GM23338 (cell line): Measurements from ENCODE around the gene COX6B2. TPM values are rescaled to one million over a fixed set of nuclear protein-coding genes. Genes with fewer than 3 reads are reported as not detected.

Experiments
- ATAC-seq: fragments of 200-7000 bp; cut with Tn5 transposase; 3 replicates; pipeline ENCODE4 v1.9.1; 2020
- DNase-seq: peaks from one replicate; pipeline ENCODE4 v3.0.0-alpha.2; 2015; ENCODE audit warnings: low spot score
- H2AFZ ChIP-seq: fragments of 200-600 bp; sonication (generic); 2 replicates; pipeline ENCODE4 v1.8.0; 2016; ENCODE audit warnings: antibody characterized with exemption, mild to moderate bottlenecking, moderate library complexity
- H3F3A ChIP-seq: fragments of 200-600 bp; sonication (generic); replicated peaks from 2 replicates; pipeline ENCODE4 v1.8.0; 2017; ENCODE audit warnings: antibody characterized with exemption, mixed run types, low read depth
- H3K27ac ChIP-seq: fragments of 200-600 bp; sonication (generic); 2 replicates; pipeline ENCODE4 v1.6.1; 2016; ENCODE audit warnings: low read depth
- H3K27me3 ChIP-seq: fragments of 200-600 bp; sonication (generic); 2 replicates; pipeline ENCODE4 v1.8.0; 2016; ENCODE audit warnings: mild to moderate bottlenecking, mixed run types, moderate library complexity; ENCODE audit not compliant: insufficient read depth
- H3K36me3 ChIP-seq: fragments of 200-600 bp; sonication (generic); 2 replicates; pipeline ENCODE4 v1.8.0; 2016; ENCODE audit warnings: mild to moderate bottlenecking; ENCODE audit not compliant: insufficient read depth
- H3K4me1 ChIP-seq: fragments of 200-600 bp; sonication (generic); 2 replicates; pipeline ENCODE4 v1.8.0; 2016; ENCODE audit warnings: mild to moderate bottlenecking, moderate library complexity; ENCODE audit not compliant: insufficient read depth
- H3K4me2 ChIP-seq: fragments of 200-600 bp; sonication (generic); 2 replicates; pipeline ENCODE4 v1.7.1; 2017; ENCODE audit warnings: mixed run types
- H3K4me3 ChIP-seq: fragments of 200-600 bp; sonication (generic); 2 replicates; pipeline ENCODE4 v1.6.1; 2016; ENCODE audit warnings: mixed run types
- H3K79me2 ChIP-seq: fragments of 200-600 bp; sonication (generic); replicated peaks from 2 replicates; pipeline ENCODE4 v1.8.0; 2017; ENCODE audit warnings: mild to moderate bottlenecking; ENCODE audit not compliant: insufficient read depth
- H3K9me2 ChIP-seq: fragments of 200-600 bp; sonication (generic); 2 replicates; pipeline ENCODE4 v1.8.0; 2017; ENCODE audit not compliant: insufficient read depth
- H4K20me1 ChIP-seq: fragments of 200-600 bp; sonication (generic); replicated peaks from 2 replicates; pipeline ENCODE4 v1.8.0; 2017; ENCODE audit warnings: mild to moderate bottlenecking; ENCODE audit not compliant: insufficient read depth
- H3K27ac Mint-ChIP-seq: 2 replicates; pipeline ENCODE4 v1.8.0; 2020; ENCODE audit warnings: inconsistent platforms, mild to moderate bottlenecking, moderate library complexity, mixed read lengths
- H3K27me3 Mint-ChIP-seq: 3 replicates; pipeline ENCODE4 v1.8.0; 2022; ENCODE audit warnings: low read depth, mild to moderate bottlenecking, moderate library complexity, mixed read lengths, inconsistent platforms; ENCODE audit not compliant: insufficient read depth, poor library complexity
- H3K36me3 Mint-ChIP-seq: 3 replicates; pipeline ENCODE4 v1.8.0; 2021; ENCODE audit warnings: low read depth, mild to moderate bottlenecking, inconsistent platforms, moderate library complexity, mixed read lengths
- H3K4me1 Mint-ChIP-seq: 3 replicates; pipeline ENCODE4 v1.8.0; 2020; ENCODE audit warnings: mild to moderate bottlenecking, inconsistent platforms, mixed read lengths
- H3K4me3 Mint-ChIP-seq: 3 replicates; pipeline ENCODE4 v1.8.0; 2021; ENCODE audit warnings: moderate library complexity, mild to moderate bottlenecking, inconsistent platforms, mixed read lengths
- H3K9me3 Mint-ChIP-seq: 3 replicates; pipeline ENCODE4 v1.8.0; 2020; ENCODE audit warnings: moderate library complexity, mild to moderate bottlenecking, inconsistent platforms, mixed read lengths
- EZH2 ChIP-seq: fragments of 200-600 bp; sonication (generic); IDR thresholded peaks from one replicate; pipeline ENCODE4 v1.8.0; 2017; ENCODE audit warnings: antibody characterized with exemption, mild to moderate bottlenecking, low read depth; ENCODE audit not compliant: unreplicated experiment
- EZH2phosphoT487 ChIP-seq: fragments of 200-600 bp; sonication (generic); IDR thresholded peaks from one replicate; pipeline ENCODE4 v1.8.1; 2018; ENCODE audit warnings: antibody characterized with exemption; ENCODE audit not compliant: unreplicated experiment
- NANOG ChIP-seq: IDR thresholded peaks from 2 replicates; pipeline ENCODE4 v1.6.1; 2016; ENCODE audit warnings: antibody characterized with exemption, borderline replicate concordance
- POLR2AphosphoS5 ChIP-seq: IDR thresholded peaks from 2 replicates; pipeline ENCODE4 v1.6.1; 2016; ENCODE audit warnings: antibody characterized with exemption, low read depth
- REST ChIP-seq: IDR thresholded peaks from one replicate; pipeline ENCODE4 v1.6.1; 2018; ENCODE audit warnings: antibody characterized with exemption; ENCODE audit not compliant: unreplicated experiment
- STAT1 ChIP-seq: IDR thresholded peaks from one replicate; pipeline ENCODE4 v1.6.1; 2016; ENCODE audit warnings: antibody characterized with exemption; ENCODE audit not compliant: unreplicated experiment
- ZNF114 ChIP-seq: fragments of 250-450 bp; sonication (Bioruptor Pico); IDR thresholded peaks from 2 replicates; pipeline ENCODE4 v1.5.0; 2020; ENCODE audit warnings: mild to moderate bottlenecking, moderate library complexity
- ZNF331 ChIP-seq: fragments of 250-450 bp; sonication (Bioruptor Pico); IDR thresholded peaks from 2 replicates; pipeline ENCODE4 v1.5.0; 2020; ENCODE audit warnings: low read depth, mild to moderate bottlenecking, moderate library complexity
- polyA plus RNA-seq: library from polyadenylated mRNA; unstranded; fragments of >200 nt; fragmentation: Nextera tagmentation; extraction: Ambion mirVana; gene quantifications from 2 replicates; pipeline ENCODE4 v1.2.1, GENCODE V29; 2016
- total RNA-seq: library from RNA; depleted of rRNA; stranded (reverse); fragments of >200 nt; shearing (Covaris generic); gene quantifications from 2 replicates; pipeline ENCODE4 v1.2.3, GENCODE V29; 2014
- TF ChIP-seq, protein P1 (sequence below), 2 experiments: fragments of 200-600 bp in 1 of 2; sonication (generic) in 1 of 2; conservative IDR thresholded peaks; 2 replicates each; pipeline versions ENCODE4 v1.5.1 to v1.6.1; 2016 to 2017; ENCODE audit warnings: antibody characterized with exemption in 2 of 2, low read depth in 2 of 2, mild to moderate bottlenecking in 2 of 2, moderate library complexity in 1 of 2
- TF ChIP-seq, protein P2 (sequence below): fragments of 250-450 bp; sonication (Bioruptor Pico); IDR thresholded peaks from 2 replicates; pipeline ENCODE4 v1.5.0; 2020; ENCODE audit warnings: mild to moderate bottlenecking, moderate library complexity

Gene COX6B2
- total and polyA plus RNA-seq, 2 experiments from 2014 or later, result 2.7 to 5.3 TPM

DNA sequence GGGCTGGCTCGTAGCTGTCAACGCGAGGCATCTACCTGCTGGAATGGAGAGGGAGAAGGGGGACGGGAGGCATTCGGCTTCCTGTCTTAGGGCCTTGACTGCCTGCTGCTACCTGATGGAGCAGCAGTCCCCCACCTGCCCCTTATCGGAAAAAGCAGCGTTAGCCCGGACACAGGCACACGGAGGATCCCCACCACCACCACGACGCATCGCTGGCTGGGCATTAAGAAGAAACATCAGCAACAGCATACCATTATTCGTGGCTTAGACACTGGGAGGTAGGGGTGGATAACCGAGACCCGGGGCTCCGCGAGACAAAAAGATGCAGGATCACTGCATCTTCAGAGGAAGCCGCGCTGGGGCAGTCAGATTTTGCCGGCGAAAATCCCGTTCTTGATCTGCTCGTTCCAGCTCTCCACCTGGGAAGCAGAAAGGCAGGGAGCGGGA, 1.1 kb downstream of the COX6B2 start:
- DNase-seq (peak; percentile 55), ATAC-seq (peak; percentile 3)
- Mint-ChIP-seq H3K36me3 (no peaks in the 10 kb centered on the region), H3K27ac (no peak overlapping the region), H3K4me3 (peak overlapping the region; percentile 72), H3K4me1 (peaks cover 45% of the 10 kb centered on the region), H3K9me3 (no peaks in the 10 kb centered on the region), H3K27me3 (peaks cover 71% of the 10 kb centered on the region)
- Histone ChIP-seq H3K79me2 (no peaks in the 10 kb centered on the region), H3K36me3 (no peaks in the 10 kb centered on the region), H4K20me1 (no peaks in the 10 kb centered on the region), H3K9me2 (no peaks in the 10 kb centered on the region), H3K4me2 (peak overlapping the region; percentile 91), H3K4me3 (peak overlapping the region; percentile 75), H3F3A (peaks cover 23% of the 10 kb centered on the region), H2AFZ (peak overlapping the region; percentile 90), H3K4me1 (peaks cover 32% of the 10 kb centered on the region), H3K27ac (no peak overlapping the region), H3K27me3 (peaks cover 63% of the 10 kb centered on the region)
- TF ChIP-seq ZNF331 (CRISPR knock-in tag) (no peak), POLR2AphosphoS5 (no peak), EZH2phosphoT487 (no peak)

DNA sequence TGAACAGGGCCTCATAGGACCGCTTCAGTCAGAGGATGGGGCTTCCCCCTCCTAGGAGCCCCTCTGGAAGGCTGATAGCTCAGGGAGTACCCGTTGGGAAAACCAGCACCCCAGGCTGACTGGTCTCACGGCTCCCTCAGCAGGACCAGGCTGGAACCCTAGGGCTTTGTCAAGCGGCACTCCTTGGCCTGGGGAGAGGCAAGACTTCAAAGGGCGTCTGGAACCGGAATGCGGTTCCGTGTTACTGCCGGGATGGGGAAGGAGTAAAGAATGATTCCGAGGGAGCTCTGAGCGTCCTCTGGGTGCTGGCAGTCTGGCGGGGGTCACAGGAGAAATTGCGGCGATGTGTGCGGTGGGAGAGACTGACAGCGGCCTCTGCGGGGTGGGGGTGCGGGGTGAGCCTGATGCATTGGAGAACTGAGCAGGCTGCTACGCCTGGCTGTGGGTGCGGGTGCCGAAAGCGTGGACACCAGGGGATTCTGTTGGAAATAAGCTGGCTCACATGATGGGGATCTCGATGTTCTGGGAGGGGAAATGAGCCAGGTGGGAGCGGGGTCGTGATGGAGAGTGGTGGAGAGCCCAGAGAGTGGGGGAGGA, 1.9 kb downstream of the COX6B2 start:
- peak overlapping the region; percentile 91; the same call in 1 of the 2 replicates for H3K4me2 ChIP-seq
- no peak for ATAC-seq
- TF ChIP-seq REST (no peak), NANOG (no peak), ZNF114 (CRISPR knock-in tag) (no peak), STAT1 (no peak), POLR2AphosphoS5 (no peak), EZH2 (no peak), EZH2phosphoT487 (no peak)
- TF ChIP-seq, protein P1, sequence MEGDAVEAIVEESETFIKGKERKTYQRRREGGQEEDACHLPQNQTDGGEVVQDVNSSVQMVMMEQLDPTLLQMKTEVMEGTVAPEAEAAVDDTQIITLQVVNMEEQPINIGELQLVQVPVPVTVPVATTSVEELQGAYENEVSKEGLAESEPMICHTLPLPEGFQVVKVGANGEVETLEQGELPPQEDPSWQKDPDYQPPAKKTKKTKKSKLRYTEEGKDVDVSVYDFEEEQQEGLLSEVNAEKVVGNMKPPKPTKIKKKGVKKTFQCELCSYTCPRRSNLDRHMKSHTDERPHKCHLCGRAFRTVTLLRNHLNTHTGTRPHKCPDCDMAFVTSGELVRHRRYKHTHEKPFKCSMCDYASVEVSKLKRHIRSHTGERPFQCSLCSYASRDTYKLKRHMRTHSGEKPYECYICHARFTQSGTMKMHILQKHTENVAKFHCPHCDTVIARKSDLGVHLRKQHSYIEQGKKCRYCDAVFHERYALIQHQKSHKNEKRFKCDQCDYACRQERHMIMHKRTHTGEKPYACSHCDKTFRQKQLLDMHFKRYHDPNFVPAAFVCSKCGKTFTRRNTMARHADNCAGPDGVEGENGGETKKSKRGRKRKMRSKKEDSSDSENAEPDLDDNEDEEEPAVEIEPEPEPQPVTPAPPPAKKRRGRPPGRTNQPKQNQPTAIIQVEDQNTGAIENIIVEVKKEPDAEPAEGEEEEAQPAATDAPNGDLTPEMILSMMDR (conservative IDR thresholded peaks at IDR 0.05; ENCODE audit: low read depth in 2 of 2), result no peak
- TF ChIP-seq, protein P2, sequence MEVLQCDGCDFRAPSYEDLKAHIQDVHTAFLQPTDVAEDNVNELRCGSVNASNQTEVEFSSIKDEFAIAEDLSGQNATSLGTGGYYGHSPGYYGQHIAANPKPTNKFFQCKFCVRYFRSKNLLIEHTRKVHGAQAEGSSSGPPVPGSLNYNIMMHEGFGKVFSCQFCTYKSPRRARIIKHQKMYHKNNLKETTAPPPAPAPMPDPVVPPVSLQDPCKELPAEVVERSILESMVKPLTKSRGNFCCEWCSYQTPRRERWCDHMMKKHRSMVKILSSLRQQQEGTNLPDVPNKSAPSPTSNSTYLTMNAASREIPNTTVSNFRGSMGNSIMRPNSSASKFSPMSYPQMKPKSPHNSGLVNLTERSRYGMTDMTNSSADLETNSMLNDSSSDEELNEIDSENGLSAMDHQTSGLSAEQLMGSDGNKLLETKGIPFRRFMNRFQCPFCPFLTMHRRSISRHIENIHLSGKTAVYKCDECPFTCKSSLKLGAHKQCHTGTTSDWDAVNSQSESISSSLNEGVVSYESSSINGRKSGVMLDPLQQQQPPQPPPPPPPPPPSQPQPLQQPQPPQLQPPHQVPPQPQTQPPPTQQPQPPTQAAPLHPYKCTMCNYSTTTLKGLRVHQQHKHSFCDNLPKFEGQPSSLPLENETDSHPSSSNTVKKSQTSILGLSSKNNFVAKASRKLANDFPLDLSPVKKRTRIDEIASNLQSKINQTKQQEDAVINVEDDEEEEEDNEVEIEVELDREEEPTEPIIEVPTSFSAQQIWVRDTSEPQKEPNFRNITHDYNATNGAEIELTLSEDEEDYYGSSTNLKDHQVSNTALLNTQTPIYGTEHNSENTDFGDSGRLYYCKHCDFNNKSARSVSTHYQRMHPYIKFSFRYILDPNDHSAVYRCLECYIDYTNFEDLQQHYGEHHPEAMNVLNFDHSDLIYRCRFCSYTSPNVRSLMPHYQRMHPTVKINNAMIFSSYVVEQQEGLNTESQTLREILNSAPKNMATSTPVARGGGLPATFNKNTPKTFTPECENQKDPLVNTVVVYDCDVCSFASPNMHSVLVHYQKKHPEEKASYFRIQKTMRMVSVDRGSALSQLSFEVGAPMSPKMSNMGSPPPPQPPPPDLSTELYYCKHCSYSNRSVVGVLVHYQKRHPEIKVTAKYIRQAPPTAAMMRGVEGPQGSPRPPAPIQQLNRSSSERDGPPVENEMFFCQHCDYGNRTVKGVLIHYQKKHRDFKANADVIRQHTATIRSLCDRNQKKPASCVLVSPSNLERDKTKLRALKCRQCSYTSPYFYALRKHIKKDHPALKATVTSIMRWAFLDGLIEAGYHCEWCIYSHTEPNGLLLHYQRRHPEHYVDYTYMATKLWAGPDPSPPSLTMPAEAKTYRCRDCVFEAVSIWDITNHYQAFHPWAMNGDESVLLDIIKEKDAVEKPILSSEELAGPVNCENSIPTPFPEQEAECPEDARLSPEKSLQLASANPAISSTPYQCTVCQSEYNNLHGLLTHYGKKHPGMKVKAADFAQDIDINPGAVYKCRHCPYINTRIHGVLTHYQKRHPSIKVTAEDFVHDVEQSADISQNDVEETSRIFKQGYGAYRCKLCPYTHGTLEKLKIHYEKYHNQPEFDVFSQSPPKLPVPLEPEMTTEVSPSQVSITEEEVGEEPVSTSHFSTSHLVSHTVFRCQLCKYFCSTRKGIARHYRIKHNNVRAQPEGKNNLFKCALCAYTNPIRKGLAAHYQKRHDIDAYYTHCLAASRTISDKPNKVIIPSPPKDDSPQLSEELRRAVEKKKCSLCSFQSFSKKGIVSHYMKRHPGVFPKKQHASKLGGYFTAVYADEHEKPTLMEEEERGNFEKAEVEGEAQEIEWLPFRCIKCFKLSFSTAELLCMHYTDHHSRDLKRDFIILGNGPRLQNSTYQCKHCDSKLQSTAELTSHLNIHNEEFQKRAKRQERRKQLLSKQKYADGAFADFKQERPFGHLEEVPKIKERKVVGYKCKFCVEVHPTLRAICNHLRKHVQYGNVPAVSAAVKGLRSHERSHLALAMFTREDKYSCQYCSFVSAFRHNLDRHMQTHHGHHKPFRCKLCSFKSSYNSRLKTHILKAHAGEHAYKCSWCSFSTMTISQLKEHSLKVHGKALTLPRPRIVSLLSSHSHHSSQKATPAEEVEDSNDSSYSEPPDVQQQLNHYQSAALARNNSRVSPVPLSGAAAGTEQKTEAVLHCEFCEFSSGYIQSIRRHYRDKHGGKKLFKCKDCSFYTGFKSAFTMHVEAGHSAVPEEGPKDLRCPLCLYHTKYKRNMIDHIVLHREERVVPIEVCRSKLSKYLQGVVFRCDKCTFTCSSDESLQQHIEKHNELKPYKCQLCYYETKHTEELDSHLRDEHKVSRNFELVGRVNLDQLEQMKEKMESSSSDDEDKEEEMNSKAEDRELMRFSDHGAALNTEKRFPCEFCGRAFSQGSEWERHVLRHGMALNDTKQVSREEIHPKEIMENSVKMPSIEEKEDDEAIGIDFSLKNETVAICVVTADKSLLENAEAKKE (CRISPR knock-in tag), result no peak

More for the DNA sequence above, 1.9 kb downstream of the COX6B2 start:
- H3K4me3 ChIP-seq, result peak overlapping the region; percentile 75; the same call in 1 of the 2 replicates
- Mint-ChIP-seq H3K27ac (no peak overlapping the region), H3K27me3 (peaks cover 70% of the 10 kb centered on the region), H3K9me3 (no peaks in the 10 kb centered on the region), H3K36me3 (0 out of 3 replicates have a peak, but pooled peaks cover 4% of the 10 kb centered on the region), H3K4me1 (peaks cover 51% of the 10 kb centered on the region), H3K4me3 (peak overlapping the region; percentile 72)
- H3K79me2 ChIP-seq, result no peaks in the 10 kb centered on the region
- DNase-seq, result no peak
- no peak overlapping the region for H3K27ac ChIP-seq
- no peaks in the 10 kb centered on the region for H3K9me2 ChIP-seq
- peaks cover 30% of the 10 kb centered on the region for H3F3A ChIP-seq
- H3K36me3 ChIP-seq, result no peaks in the 10 kb centered on the region
- peaks cover 63% of the 10 kb centered on the region for H3K27me3 ChIP-seq
- peaks cover 39% of the 10 kb centered on the region for H3K4me1 ChIP-seq
- H4K20me1 ChIP-seq, result no peaks in the 10 kb centered on the region
- no peak overlapping the region for H2AFZ ChIP-seq
